ENCODE data around the gene SFTPD. TPM values are rescaled to one million over a fixed set of nuclear protein-coding genes. Genes with fewer than 3 reads are reported as not detected.
"Not testable (repeated sequence)": the region's sequence is repeated elsewhere in the genome, so short reads cannot be mapped to it uniquely, and the experiment has no call there.

SFTPD gene
- total RNA-seq: under 1 TPM in 1 of 3 donors, not detected in 2; 0.35 TPM
- long read RNA-seq, donor 1: 0 reads
- long read RNA-seq, donor 2: 0 reads

GRCh38 chr10:79948976-79949722 is at the start of gene SFTPD:
Gene SFTPD, minus strand, starts transcription at chr10:79949105. Its CDS starts 2,446 bp downstream, at chr10:79946659.
- peaks cover 11% of the 10 kb centered on the region for H3K9me3 ChIP-seq
- intact Hi-C loops (cut with DNase I, micrococcal nuclease): no loop called here
- no peak within 1 kb of the TSS for H3K4me3 ChIP-seq
- H3K4me1 ChIP-seq (ENCODE audit: low read depth): no peaks in the 10 kb centered on the region
- DNase-seq (no peak), ATAC-seq (no peak)
- TF ChIP-seq CTCF (IDR thresholded peaks at IDR 0.05): no peak
- H3K36me3 ChIP-seq (ENCODE audit: low read depth): no peaks in the 10 kb centered on the region

GRCh38 chr10:79995979-79996634 is 47.2 kb upstream of the SFTPD start:
- no peak for TF ChIP-seq CTCF (IDR thresholded peaks at IDR 0.05)
- ATAC-seq: no peak
- no peak overlapping the region for H3K4me3 ChIP-seq
- intact Hi-C loops (cut with DNase I, micrococcal nuclease): no loop called here
- no peaks in the 10 kb centered on the region for H3K36me3 ChIP-seq (ENCODE audit: low read depth)
- no peaks in the 10 kb centered on the region for H3K4me1 ChIP-seq (ENCODE audit: low read depth)
- H3K9me3 ChIP-seq: no peaks in the 10 kb centered on the region
- no peak for DNase-seq

GRCh38 chr10:79994556-79994955 is 45.7 kb upstream of the SFTPD start:
- intact Hi-C loops (cut with DNase I, micrococcal nuclease): no loop called here
- ATAC-seq: no peak
- TF ChIP-seq CTCF (IDR thresholded peaks at IDR 0.05): no peak
- Histone ChIP-seq H3K36me3 (ENCODE audit: low read depth) (no peaks in the 10 kb centered on the region), H3K4me3 (no peak overlapping the region), H3K4me1 (ENCODE audit: low read depth) (no peaks in the 10 kb centered on the region), H3K9me3 (peaks cover 7% of the 10 kb centered on the region)
- DNase-seq: no peak

- ATAC-seq; DNase-seq; intact Hi-C loops (cut with DNase I, micrococcal nuclease); H3K36me3 ChIP-seq (ENCODE audit: low read depth); H3K4me3 ChIP-seq; H3K9me3 ChIP-seq; H3K4me1 ChIP-seq (ENCODE audit: low read depth): not testable (repeated sequence)
Measured at GRCh38 chr10:79988199-79988598, 39.3 kb upstream of the SFTPD start.

GRCh38 chr10:79986661-79987060 is 37.8 kb upstream of the SFTPD start:
- H3K4me3 ChIP-seq; H3K4me1 ChIP-seq (ENCODE audit: low read depth); DNase-seq; H3K36me3 ChIP-seq (ENCODE audit: low read depth); ATAC-seq; H3K9me3 ChIP-seq; intact Hi-C loops (cut with DNase I, micrococcal nuclease): not testable (repeated sequence)

GRCh38 chr10:79985481-79986072 is 36.7 kb upstream of the SFTPD start:
- ATAC-seq: no peak
- intact Hi-C loops (cut with DNase I, micrococcal nuclease): no loop called here

More at GRCh38 chr10:79985481-79986072, 36.7 kb upstream of the SFTPD start:
- no peak for DNase-seq
- Histone ChIP-seq H3K4me1 (ENCODE audit: low read depth) (peaks cover 3% of the 10 kb centered on the region), H3K4me3 (no peak overlapping the region), H3K36me3 (ENCODE audit: low read depth) (no peaks in the 10 kb centered on the region), H3K9me3 (peaks cover 2% of the 10 kb centered on the region)
- no peak for TF ChIP-seq CTCF (IDR thresholded peaks at IDR 0.05)

Measured in mucosa of descending colon (tissue), 3 donors.